ENCODE data around the gene APOO. TPM values are rescaled to one million over a fixed set of nuclear protein-coding genes. Genes with fewer than 3 reads are reported as not detected.

APOO gene
- total and polyA plus RNA-seq, 2 of the 4 experiments (the other 2 are of a cell fraction) = 9.0 to 14.2 TPM

- intact Hi-C loops (cut with micrococcal nuclease) (no loop called here), dilution Hi-C loops (cut with HindIII; ENCODE audit: low sequenced_read_pairs, unreplicated experiment) (no loop called here), in situ Hi-C loops (cut with MboI; ENCODE audit: low sequenced_read_pairs) (no loop called here)
- ATAC-seq (ENCODE audit: low read depth) = no peak
- Histone ChIP-seq H3K9ac (ENCODE audit: low read depth, low read length) (no peak overlapping the region), H2BK20ac (ENCODE audit: low read depth, low read length) (no peak overlapping the region), H3K27me3 (ENCODE audit: control insufficient read depth, insufficient read depth, low read length) (no peaks in the 10 kb centered on the region), H4K8ac (ENCODE audit: low read depth in 2 of 2, low read length in 2 of 2) (no peak overlapping the region), H3K14ac (replicated peaks; ENCODE audit: low read depth, low read length) (no peak overlapping the region), H3K56ac (ENCODE audit: extremely low read depth, insufficient read depth, low read length) (no peak overlapping the region), H4K91ac (ENCODE audit: insufficient read depth, low read depth, low read length) (no peak overlapping the region), H3K36me3 (ENCODE audit: control insufficient read depth, insufficient read depth, low read length) (no peaks in the 10 kb centered on the region), H3K79me1 (ENCODE audit: low read depth in 1 of 2, low read length in 2 of 2) (no peaks in the 10 kb centered on the region), H2BK120ac (ENCODE audit: low read depth, low read length) (no peak overlapping the region), H2AFZ (replicated peaks; ENCODE audit: low read length, poor library complexity) (no peak overlapping the region), H3K18ac (ENCODE audit: low read depth, low read length) (no peak overlapping the region), H2AK5ac (ENCODE audit: low read depth, low read length) (no peak overlapping the region), H3K27ac (ENCODE audit: insufficient read depth, low read length) (no peak overlapping the region), H3K9me1 (ENCODE audit: insufficient read depth, low read length) (no peaks in the 10 kb centered on the region), H4K5ac (ENCODE audit: low read depth, low read length) (no peak overlapping the region), H2BK5ac (ENCODE audit: low read depth, low read length, poor library complexity, severe bottlenecking) (no peak overlapping the region), H3K4me1 (ENCODE audit: control insufficient read depth, insufficient read depth, low read length) (no peaks in the 10 kb centered on the region), H3K4ac (ENCODE audit: low read depth, low read length) (no peak overlapping the region), H2AK9ac (replicated peaks; ENCODE audit: low read depth, low read length, poor library complexity) (no peak overlapping the region), H3K9me3 (ENCODE audit: control insufficient read depth, insufficient read depth, low read length) (no peaks in the 10 kb centered on the region), H3K4me3 (ENCODE audit: insufficient read depth, low read depth, low read length) (no peak overlapping the region), H4K20me1 (ENCODE audit: insufficient read depth, low read length) (no peaks in the 10 kb centered on the region), H3K23ac (ENCODE audit: low read depth, low read length) (no peak overlapping the region), H3K4me2 (ENCODE audit: low read depth, low read length) (no peak overlapping the region), H2BK15ac (ENCODE audit: low read depth, low read length) (no peak overlapping the region)
- ChIA-PET CTCF (interaction anchor here (0.7 kb wide), 1 partner anchor 771 kb away, joined by 5 read pairs; no protein-coding TSS in a partner anchor), POLR2A (ENCODE audit: unreplicated experiment) (no interaction called here)
- BruUV-seq (replicated peaks) = no TSS peak
- no peak for TF ChIP-seq RFX5 (IDR thresholded peaks at IDR 0.05; ENCODE audit: low read depth, low read length)
- TF ChIP-seq BHLHE40 (IDR thresholded peaks at IDR 0.05; ENCODE audit: low read depth, low read length) = no peak
- TF ChIP-seq USF2 (IDR thresholded peaks at IDR 0.05; ENCODE audit: low read depth, low read length) = no peak
- no peak for TF ChIP-seq RAD21 (IDR thresholded peaks at IDR 0.05; ENCODE audit: low read length)
- no peak for TF ChIP-seq MAFK (IDR thresholded peaks at IDR 0.05; ENCODE audit: low read depth, low read length)
- no peak for TF ChIP-seq CTCF (conservative IDR thresholded peaks at IDR 0.05; ENCODE audit: low read depth, low read length)
- no peak for TF ChIP-seq CEBPB (IDR thresholded peaks at IDR 0.05; ENCODE audit: low read depth, low read length)
- no peak for TF ChIP-seq NFE2L2 (IDR thresholded peaks at IDR 0.05; ENCODE audit: low read depth, low read length)
- TF ChIP-seq FOS (IDR thresholded peaks at IDR 0.05; ENCODE audit: low read depth, low read length) = no peak
- no peak for TF ChIP-seq MXI1 (IDR thresholded peaks at IDR 0.05; ENCODE audit: borderline replicate concordance, low read depth, low read length)
- no peak for TF ChIP-seq SMC3 (IDR thresholded peaks at IDR 0.05; ENCODE audit: low read depth, low read length)
- TF ChIP-seq MAZ (IDR thresholded peaks at IDR 0.05; ENCODE audit: borderline replicate concordance, low read depth, low read length) = no peak
- no peak for TF ChIP-seq POLR2A (IDR thresholded peaks at IDR 0.05; ENCODE audit: low read depth, low read length)
- TF ChIP-seq CHD1 (IDR thresholded peaks at IDR 0.05; ENCODE audit: low read depth, low read length) = no peak
- no peak for TF ChIP-seq RCOR1 (IDR thresholded peaks at IDR 0.05; ENCODE audit: insufficient replicate concordance, low read length)
- TF ChIP-seq ELK1 (IDR thresholded peaks at IDR 0.05; ENCODE audit: borderline replicate concordance, low read depth, low read length) = no peak
- DNase-seq = no peak
Measured at GRCh38 chrX:23826653-23827052, 81.1 kb downstream of the APOO start.
